Hematopoietic multipotent progenitor cell treated with erythropoietin and hydrocortisone succinate and interleukin-3 and kit ligand, for 17 days (in vitro differentiated cells): ENCODE data around the gene CNN3.

Source experiments
- DNase-seq: peaks from one replicate; pipeline ENCODE4 v3.0.0-alpha.2; 2015; ENCODE audit warnings: low spot score

CNN3 gene

DNA sequence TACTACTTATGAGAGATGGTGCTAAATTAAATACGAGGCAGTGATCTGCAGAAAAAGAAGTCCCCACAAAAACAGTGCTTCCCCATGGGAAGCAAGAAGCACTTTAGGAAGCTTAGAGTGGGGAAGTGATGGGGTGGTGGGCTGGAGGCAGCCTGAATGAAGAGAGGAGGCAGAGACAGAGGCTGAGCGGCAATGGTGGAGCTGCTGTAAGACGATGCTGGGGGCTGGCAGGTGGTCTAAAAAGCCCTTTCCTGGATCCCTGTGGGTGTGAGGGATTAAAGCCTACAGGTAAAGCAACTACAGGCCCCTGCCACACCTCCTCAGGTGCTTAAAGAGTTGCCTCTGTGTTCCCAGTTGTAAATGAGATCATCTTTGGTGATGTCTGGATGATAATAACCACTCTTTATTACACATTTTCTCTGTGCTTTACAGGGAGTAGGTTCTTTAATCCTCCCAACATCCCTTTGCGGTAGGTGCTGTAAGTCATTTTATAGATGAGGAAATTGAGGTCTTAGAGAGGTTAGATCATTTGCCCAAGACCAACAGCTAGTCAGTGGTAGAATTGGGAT is 39.2 kb downstream of the CNN3 start:
- DNase-seq = no peak

DNA sequence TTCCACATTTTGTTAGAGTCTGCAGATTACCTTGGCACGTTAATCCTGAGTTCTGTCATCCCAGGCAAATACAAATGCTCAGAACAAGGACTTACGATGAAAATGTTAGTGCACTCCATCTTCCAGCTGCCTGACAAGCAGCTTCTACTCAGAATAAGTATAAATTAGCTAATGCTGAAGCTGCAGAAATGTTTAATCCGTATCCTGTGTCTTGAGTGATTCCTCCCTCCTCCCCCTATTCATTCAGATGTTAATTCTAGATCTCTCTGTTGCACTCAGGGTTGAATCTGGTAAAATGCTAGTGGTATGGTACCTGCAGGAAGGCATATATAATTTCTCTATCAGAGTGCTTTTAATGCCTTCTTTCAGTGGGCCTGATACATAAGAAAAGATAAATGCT is 39.8 kb downstream of the CNN3 start:
- DNase-seq = no peak

DNA sequence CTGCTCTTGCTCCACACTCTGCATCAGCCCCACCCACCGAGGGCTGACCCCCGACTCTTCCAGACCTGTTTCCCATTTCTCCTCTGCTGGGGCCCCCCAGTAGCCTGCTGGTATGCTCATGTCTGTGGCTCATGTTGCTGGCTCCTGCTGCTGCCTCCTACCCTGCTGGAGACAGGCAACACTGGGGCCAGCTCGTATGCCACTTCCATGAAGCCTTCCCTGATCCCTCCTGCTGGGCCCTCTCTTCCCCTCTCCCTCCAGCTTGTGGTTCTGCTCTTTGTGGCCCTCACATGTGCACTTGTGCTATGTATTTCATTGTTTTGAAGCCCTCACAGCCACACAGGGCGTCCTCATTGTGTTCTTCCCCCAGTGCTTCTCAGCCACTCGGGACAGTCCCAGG is 40.5 kb downstream of the CNN3 start:
- no peak for DNase-seq

DNA sequence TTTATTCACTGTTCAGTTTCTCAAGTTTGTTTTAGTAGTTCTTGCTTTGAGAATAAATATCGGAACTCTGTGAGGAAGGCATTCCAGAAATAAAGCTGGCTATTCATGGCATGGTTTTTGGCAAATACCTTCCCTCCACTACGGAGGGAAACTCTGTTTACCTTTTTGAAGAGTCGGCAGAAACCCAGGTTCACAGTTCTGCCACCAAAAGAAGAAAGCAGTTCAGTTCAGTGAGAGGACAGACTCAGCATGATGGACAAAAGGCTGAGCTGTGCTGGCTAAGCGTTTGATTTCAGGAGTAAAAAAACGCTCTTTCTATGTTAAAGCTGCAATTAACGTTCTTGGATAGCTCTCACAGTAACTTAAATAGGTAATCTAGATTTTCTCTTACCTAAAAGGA is 42.4 kb downstream of the CNN3 start:
- no peak for DNase-seq

DNA sequence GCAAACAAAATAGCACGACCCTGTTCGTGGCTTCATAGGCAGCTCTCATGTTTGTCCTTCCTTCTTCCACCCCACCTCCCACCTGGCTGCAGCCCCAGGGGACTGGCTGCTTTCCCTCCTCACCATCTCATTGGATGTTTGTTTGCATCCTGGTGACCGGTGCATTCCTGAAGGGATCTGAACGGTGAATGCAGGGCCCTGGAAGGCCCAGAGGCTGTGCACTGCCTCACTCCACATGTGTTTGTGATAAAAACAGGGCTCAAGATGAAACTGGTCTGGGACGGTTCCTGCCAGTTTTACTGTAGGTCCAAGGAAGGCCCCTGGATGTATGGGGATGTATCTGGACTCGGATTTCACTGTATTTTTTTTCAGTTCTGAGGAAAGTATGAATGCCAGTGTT is 42.8 kb downstream of the CNN3 start:
- DNase-seq = no peak

DNA sequence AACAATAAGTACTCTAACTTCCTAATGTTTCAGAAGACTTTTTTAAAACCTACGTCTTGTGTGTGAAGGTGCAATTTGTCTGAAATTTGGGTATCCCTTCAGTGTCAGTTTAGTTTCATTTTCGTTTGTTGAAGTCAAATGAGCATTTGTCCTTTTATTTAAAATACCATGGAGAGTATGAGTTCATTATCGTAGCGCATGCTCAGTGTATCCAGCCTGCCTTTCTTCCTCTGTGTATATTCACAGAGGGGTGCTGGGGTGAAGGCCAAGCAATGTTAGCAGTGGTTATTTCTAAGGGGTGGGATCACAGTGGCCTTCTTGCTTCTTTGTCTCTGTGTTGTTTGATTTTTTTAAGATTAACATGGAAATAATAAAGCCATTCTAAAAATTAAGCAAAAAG is 43.2 kb downstream of the CNN3 start:
- DNase-seq = no peak

DNA sequence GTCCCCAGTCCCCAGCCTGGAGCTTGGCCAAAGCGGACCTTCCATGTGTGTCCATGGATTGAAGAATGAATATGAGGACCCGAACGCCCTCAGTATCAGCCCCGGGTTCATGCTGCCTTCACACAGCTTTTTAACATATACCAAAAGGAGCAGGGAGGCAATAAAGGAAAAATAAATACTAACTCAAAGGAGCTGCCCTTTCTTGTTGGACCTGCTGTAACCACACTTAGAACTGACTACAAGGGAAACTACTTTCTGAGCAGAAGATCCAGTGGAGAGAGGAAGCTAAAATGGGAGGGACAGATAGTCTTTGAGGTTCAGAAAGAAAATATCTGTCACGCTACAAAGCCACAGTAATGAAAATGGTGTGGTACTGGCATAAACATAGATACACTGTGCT is 48.6 kb downstream of the CNN3 start:
- no peak for DNase-seq

DNA sequence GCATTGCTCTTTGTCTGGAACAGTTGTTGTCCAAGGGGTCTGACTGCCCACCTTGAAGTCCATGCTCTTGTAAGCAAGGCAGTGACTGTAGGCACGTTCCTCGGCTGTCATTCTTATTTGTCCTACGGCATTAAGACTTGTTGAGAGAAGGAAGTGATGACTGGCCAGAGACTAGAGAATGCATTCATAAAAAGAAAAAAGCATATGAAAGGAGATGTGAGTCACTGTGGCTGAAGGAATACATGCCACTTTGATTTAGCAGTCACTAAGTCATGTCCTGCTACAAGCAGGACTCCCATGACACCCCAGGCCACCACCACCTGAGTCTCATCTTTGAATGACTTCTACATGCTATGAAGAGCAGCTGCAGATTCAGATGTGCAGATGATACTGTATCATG is 50.5 kb downstream of the CNN3 start:
- DNase-seq = no peak

DNA sequence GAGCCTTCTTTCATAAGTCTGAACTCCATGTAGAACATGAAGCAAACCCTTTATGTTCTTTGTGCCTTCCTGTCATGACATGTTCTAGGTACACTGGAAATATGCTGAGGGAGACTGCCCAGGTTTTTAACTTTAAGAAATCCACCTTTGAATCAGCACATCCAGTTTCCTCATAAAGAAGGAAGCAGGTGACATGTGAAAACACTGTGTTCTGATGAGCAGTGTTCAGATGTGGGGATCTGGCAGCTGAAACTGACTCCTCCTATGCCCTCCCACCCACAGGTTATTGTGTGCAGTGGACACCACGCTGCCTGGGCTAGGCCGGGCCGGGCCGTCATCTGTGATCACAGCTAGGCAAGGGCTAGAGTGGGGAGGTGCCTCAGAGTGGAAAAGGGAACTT is 51.1 kb downstream of the CNN3 start:
- DNase-seq = no peak

DNA sequence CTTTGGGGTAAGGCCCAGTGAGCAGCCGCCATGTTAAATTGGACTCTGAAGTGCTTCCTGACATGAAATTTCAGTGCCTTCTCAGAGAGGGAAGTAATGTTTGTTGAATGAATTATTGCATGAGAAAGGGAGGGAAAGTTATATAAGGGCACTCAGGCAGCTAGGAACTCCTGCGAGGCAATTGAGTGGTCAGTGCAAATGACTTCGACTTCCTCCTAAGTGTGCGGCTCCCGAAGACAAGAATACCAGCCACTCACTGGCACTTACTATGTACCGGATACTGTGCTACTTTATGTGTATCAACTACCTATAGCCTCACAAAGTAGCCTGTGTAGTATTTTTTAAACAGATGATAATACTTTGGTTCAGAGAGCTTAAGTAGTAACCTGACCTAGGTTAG is 52.5 kb downstream of the CNN3 start:
- no peak for DNase-seq

DNA sequence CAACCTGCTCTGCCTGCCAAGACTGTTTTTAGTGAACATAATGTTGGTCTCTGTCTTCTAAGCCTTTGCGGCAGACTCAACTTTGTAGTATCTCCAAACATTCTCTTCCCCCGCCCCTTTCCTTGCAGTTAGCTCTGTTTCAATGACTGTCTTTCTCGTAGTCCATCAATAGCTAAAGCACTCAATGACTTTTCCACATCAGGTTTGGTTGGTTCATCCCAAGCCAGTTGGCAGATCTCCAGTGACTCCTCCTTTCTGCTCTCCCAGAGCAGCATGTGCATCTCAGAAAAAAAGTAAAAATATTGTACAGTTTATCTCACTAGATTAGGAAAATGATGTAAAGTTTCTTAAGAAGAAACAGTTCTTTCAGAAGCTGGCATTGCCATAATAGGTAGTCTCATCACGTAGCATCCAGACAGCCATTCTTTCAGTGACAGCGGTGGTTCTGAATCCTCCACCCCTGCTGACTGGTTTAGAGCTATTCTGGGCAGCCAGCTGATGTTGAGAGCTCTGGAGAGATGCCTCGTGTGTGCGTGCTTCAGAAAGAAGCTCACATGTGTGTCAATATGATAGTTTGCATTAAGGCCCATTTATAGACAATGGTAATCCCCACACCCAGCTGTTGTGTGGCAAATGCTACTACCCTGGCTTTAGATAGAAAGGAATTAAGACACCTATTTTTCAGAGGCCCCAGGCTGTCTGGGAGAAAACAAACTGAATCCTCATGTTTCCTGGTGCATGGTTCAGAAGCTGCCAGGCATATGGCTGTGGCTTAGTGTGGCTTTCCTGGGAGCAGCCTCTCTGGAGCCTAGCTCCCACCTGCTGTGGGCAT is 53.2 kb downstream of the CNN3 start:
- no peak for DNase-seq

DNA sequence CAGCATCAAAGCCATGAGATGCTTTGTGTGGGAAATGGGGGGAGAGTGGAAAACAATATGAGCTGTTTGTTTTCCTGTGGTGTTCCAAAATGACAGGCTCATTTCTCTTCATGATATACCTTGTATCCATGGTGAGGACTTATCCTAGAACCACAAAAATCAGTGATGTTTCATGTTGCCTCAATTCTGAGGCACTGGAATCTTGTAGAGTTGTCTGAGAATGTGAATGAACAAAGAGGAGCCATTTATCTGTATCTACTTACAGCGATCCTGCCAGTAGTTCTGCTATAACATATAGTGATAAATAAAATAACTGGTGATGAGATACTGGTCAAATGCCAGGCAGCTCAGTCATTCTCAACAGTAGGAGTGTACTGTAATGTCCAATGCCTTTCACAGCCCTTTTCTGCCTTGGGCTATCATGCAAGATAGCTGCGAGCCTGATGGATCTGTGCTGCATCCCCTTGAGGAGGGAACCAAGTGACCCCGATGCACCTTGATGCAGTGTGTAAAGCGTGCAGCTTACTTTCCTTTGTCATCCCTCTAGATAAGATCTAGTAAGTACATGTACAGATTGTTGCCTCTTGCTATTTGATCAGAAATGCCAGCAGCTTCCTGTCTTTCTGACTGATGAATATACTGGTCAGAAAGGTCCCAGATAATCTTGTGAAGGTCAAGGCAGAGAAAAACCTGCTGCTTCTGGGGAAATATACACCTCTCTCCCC is 54.0 kb downstream of the CNN3 start:
- no peak for DNase-seq

DNA sequence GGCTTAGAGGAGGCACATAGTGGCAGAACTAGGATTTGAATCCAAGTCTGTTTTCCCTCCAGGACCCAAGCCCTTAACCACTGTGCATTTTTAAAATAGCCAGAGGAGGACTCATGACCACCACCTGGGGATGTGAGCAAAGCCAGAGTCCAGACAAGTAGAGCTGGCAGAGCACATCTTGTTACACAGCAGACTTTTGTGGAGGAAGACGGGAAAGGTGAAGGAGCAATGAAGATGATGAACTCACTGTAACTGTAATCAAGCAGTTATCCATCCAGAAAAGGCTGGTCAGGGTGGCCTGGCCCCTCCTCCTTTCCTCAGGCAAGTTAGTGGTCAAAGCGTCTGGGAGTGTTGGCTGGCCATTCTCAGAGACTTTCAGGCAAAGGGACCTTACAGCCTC is 55.9 kb downstream of the CNN3 start:
- DNase-seq = no peak

DNA sequence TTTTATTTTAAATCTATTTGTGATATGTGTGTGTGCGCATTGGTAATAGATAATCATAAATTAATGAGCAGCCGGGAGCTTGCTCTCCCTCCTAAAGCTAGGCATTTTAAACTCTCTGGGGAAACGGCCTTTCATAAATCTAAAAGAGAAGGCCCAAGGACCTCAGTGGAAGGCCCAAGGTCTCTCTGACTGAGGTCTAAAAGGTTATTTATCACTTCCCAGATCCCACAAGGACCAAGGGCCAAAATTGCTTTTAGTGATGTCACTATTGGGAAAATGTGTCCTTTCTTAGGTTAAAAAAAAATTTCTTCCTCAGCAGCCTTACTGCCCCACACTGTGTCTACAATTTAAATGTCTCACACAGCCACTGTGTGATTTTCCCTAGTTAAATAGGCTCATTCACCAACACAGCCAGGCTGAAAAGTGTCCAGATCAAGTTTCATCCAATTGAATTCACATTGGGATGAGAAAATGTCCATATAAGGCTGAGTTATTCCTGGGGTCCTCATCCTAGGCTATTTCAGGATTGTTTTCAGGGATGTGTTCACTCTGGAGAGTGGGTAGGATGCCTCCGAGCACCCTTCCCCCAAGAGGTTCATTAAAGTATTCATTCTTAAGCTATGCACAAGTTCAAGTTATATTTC is 60.6 kb downstream of the CNN3 start:
- no peak for DNase-seq

DNA sequence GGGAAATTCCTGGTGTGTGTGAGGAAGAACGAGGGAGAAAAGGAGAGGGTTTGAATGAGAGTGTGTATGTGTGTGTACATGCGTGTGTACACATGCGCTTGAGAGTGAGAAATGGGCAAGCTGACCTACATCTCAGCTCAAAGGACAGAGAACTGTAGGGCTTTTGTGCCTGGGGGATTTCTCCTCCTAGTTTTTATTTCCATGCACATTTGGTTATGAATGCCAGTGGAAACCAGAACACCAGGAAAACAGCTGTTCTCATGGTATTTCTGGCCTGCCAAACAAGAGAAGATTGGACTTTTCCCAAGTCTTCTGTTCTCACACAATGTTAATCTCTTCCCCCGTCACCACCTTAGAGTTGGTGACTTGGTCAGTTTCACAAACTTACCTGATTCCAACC is 61.5 kb downstream of the CNN3 start:
- DNase-seq = no peak

DNA sequence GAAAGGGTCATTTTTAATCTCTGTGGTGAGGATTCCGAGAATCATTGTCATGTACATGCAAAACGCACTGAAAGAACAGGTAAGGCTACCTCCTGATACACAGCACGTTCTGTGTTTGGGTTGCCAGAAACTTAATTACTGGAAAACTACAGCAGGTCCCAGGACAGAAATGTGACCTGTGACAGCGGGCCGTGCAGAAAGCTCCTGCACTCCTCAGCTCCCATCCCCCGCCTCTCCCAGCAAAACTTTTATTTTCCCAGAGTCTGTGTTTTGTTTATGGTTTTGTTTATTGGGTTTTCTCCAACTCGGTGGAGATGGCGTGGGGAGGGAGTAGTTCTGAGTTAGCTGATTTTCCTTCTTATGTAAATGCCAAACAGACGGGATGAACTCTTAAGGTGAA is 62.1 kb downstream of the CNN3 start:
- DNase-seq = no peak

DNA sequence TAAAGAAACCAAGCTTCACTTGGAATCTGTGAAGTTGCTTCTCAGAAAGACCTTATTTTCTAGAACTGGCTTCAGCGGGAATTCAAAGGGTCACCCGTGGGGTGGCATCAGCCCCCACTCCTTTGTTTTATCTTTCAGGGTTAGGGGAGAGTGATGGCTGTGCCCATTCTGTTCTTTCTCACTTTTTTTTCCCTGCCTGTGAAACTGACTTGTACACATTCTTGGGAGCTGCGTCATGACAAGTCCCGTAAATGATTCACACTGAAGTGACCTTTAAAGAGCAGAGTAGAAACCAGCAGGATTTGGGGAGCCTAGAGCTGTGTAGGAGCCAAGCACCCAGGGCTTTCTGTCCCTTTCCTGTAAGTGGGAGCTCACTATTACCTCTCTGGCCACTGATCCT is 63.0 kb downstream of the CNN3 start:
- DNase-seq = no peak

DNA sequence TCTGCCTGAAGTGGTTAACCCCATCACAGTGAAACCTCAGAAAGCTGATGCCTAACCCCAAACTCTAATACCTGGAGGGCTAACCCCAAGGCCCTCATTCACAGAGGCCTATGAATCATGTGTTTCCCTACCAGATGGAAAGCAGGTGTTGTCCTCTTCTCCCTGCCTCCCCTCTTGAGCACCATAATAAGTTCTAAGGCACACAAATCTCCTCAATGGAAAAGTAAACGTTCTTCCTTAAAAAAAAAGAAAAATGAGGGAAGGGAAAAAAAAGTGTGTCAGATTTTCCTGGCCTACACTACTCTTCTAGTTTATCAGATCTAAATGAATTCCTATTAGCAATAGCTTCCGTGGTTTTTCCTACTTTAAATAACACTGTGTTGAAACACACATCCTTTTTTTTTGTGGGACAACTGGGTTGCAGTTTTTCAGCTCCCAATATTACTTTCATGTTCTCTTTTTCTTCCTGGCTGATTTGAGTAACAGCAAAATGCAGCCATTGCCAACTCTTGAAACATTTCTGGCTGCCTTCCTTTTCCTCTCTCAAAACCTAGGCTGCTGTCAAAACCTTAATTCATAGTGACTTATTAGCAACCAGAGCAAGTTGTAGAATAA is 63.5 kb downstream of the CNN3 start:
- DNase-seq = no peak

DNA sequence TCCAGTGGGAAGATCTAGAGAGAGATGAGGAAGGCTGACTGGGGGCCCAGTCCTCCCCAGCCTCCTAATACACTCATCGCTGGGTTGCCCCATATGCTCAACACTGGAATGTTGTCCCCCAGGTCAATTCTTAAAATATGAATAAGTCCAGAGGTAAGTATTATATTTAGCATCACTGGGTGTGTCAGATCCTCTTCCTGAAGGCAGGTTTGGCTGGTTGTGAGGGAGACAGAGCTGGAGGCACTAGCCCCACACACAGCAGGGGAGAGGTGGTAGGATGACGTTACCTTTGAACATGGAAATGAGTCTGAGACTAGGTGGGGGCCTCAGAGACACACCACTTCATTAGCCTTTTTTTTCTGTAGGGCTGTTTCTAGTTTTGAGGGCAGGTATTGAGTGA is 64.2 kb downstream of the CNN3 start:
- no peak for DNase-seq

DNA sequence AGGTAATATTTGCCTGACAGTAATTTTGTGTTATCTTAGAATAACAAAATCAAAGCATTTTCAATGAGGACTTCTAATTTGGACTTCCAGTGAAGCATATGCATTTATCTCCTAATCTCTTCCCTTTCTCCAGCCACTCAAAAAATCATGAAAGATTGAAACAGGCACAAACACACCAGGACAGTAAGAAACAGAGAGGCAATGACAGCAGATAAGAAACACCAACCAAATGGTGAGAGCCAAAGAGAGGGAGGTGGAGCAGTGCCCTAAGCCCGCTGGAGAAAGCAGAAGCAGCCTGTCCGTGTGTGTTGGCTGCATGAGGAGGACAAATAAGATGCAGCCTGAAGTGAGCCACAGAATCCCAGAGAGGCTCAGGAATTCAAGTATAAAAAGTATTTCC is 67.7 kb downstream of the CNN3 start:
- no peak for DNase-seq

DNA sequence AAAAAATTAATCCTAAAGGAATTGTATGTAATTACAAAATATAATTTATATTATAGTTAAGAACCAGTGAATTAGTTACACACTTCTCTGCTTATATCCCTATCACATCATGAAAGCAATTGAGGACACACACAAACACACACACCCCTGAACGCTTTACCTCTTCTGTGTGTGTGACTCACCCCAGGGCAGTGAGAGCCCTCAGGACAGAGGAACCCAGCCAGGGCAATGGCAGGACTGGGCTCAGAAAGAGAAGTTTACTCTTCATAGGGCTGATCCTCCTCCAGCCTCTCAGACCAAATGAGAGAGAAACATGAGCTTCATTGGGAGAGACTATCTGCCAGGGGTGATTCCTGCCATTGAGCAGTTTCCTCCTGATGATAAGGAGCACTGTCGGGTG is 68.6 kb downstream of the CNN3 start:
- DNase-seq = no peak

DNA sequence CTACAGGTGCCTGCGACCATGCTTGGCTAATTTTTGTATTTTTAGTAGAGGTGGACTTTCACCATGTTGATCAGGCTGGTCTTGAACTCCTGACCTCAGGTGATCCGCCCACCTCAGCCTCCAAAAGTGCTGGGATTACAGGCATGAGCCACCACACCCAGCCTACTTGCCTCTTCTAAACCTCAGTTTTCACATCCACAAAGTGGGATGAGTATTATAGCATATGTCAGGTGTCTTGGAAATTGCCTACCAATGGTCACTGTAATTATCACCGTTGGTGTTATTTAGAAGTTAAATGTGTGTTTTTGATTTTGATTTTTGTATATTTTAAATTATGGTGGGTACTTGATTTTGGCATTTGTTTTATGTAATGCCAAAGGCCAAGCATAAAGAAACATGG is 70.0 kb downstream of the CNN3 start:
- no peak for DNase-seq

DNA sequence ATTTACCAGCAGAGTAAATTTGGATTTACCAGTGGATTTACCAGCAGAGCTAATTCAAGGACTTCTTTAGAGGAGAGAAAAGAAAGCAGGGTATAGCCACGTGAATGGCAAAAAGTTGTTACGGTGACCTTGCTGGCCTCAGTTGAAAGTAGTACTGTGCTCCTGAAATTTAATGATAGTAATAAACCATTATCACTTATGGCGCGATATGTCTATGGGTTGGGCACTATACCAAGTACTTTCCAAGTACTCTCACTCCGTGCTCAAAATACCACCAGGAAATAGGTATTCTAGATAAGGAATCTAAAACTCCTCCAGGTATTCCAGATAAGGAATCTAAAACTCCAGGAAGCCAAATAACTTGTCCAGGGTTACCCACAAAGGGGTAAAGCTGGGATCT is 70.9 kb downstream of the CNN3 start:
- DNase-seq = no peak
